Mucosa of rectum (tissue), 2 donors: Measurements from ENCODE around the gene KIAA0040.

Source experiments
- H3K27ac ChIP-seq, 2 donors: one replicate each; pipeline ENCODE4 v1.7.0; 2013; ENCODE audit warnings: inconsistent platforms in 2 of 2, low read depth in 2 of 2, low read length in 2 of 2
- H3K27me3 ChIP-seq, 2 donors: one replicate each; pipeline ENCODE4 v1.7.0; 2013; ENCODE audit warnings: low read length in 2 of 2; ENCODE audit not compliant: control insufficient read depth in 2 of 2, insufficient read depth in 2 of 2
- H3K36me3 ChIP-seq, 2 donors: one replicate each; pipeline ENCODE4 v1.7.0; 2013; ENCODE audit warnings: low read length in 2 of 2; ENCODE audit not compliant: control insufficient read depth in 2 of 2, insufficient read depth in 2 of 2
- H3K4me1 ChIP-seq, 2 donors: one replicate each; pipeline ENCODE4 v1.7.0; 2013; ENCODE audit warnings: low read length in 2 of 2, mild to moderate bottlenecking in 1 of 2; ENCODE audit not compliant: control insufficient read depth in 2 of 2, insufficient read depth in 2 of 2
- H3K4me3 ChIP-seq, 2 donors: one replicate each; pipeline ENCODE4 v1.7.0; 2013; ENCODE audit warnings: low read length in 2 of 2
- H3K9ac ChIP-seq, 2 donors: one replicate each; pipeline ENCODE4 v1.7.0; 2013; ENCODE audit warnings: low read length in 2 of 2, low read depth in 1 of 2, mild to moderate bottlenecking in 1 of 2
- H3K9me3 ChIP-seq, 2 donors: one replicate each; pipeline ENCODE4 v1.7.0; 2013; ENCODE audit warnings: low read length in 2 of 2; ENCODE audit not compliant: control insufficient read depth in 2 of 2
- donor health status: healthy.
- donor health status: Normal muscosa, but diverticular disease.

KIAA0040 gene

DNA sequence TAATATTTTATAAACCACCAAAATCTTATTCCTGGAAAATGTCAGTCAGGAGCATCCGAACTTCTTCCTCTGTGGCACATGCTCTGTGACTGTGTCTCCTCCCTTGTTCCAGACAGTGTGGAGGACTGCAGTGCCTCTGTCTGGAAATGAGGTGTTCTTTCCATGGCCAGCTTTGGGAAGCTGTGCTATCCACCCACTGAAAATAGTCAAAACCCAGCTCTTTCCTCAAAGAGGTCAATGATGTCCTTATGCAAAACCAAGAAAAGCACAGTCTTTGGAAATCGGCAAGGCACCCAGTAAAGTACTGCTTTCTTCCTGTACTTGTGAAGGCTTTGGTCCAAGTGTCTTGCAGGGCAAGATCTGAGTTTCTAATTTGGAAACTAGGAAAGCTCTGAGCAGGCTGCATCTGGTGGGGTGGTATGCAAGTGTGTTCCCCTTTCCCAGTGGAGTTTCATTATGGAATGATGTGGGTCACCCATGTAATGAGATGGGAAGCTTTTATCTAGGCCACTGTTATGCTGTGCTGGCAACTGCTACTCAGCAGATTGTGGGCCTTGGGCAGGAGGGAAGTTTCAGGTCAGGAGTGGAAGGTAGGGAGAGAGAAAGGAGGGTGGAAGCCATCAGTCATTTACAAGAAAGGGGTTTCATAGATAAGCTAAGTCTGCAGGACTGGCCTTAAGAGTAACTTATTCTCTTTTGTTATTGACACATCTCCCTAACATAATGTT, 6.0 kb downstream of the KIAA0040 start:
- H3K27me3 ChIP-seq, result no peaks in the 10 kb centered on the region
- H3K4me3 ChIP-seq, result no peak overlapping the region
- H3K9me3 ChIP-seq, result no peaks in the 10 kb centered on the region
- H3K4me1 ChIP-seq, result peaks cover 9 to 19% of the 10 kb centered on the region in 2 donors
- H3K9ac ChIP-seq, result no peak overlapping the region
- no peak overlapping the region for H3K27ac ChIP-seq
- no peaks in the 10 kb centered on the region for H3K36me3 ChIP-seq

- H3K4me1 ChIP-seq, result peaks cover 4 to 13% of the 10 kb centered on the region in 2 donors
- no peak overlapping the region for H3K9ac ChIP-seq
- H3K9me3 ChIP-seq, result no peaks in the 10 kb centered on the region
These were observed 6.7 kb downstream of the KIAA0040 start for GRCh38 chr1:175185903-175186302.

DNA sequence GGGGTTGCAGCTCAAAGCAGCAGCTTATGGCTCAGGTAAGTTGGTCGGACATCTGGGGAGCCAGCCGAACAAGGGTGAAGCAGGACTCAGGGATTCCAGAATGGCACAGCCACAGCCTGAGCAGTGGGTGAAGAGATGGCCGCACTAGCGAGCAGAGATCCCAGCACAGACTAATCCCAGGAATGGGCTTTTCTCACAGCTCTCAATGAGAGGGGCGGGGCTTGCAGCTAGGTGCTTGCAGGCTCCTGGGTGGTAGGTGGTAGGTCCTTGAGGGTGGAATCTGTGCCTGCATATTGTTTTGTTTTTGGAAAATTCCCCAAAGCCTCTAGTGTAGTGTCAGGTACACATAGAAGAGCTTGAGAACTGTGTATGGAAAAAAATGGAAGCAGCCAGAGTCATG, 9.0 kb downstream of the KIAA0040 start:
- Histone ChIP-seq H3K27me3 (no peaks in the 10 kb centered on the region), H3K36me3 (peaks cover 0 to 2% of the 10 kb centered on the region in 2 donors), H3K9ac (no peak overlapping the region), H3K9me3 (no peaks in the 10 kb centered on the region), H3K4me3 (no peak overlapping the region), H3K27ac (no peak overlapping the region), H3K4me1 (no peaks in the 10 kb centered on the region)

More at GRCh38 chr1:175185903-175186302, 6.7 kb downstream of the KIAA0040 start:
- Histone ChIP-seq H3K4me3 (no peak overlapping the region), H3K36me3 (no peaks in the 10 kb centered on the region), H3K27ac (no peak overlapping the region), H3K27me3 (no peaks in the 10 kb centered on the region)

DNA sequence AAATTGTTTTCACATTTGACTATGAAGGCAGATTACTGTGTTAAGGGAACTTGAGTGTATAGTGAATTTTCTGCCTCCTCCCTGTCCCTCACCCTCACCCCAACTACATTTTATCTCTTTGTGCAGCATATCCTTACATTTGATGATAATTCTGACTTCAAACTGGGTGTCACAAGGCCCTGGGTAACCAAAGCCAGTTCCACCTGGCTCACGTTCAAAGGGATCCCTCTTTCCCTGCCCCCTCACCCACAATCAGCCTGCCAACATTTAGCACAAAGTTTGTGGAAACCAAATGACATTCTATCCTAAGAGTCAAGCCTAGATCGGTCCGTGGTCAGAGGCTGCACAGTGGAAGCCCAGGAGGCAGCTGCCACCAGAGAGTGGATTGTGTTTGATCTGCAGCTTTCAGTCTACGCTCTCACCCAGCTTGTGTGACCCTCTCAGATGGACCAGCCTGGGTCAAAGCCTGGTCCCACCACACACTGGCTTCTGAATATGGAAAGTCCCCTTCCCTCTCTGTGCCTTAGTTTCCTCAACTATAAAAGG, 10.3 kb downstream of the KIAA0040 start:
- Histone ChIP-seq H3K36me3 (peaks cover 0 to 8% of the 10 kb centered on the region in 2 donors), H3K27ac (no peak overlapping the region), H3K9ac (no peak overlapping the region), H3K27me3 (no peaks in the 10 kb centered on the region), H3K4me3 (no peak overlapping the region), H3K4me1 (no peaks in the 10 kb centered on the region), H3K9me3 (no peaks in the 10 kb centered on the region)

DNA sequence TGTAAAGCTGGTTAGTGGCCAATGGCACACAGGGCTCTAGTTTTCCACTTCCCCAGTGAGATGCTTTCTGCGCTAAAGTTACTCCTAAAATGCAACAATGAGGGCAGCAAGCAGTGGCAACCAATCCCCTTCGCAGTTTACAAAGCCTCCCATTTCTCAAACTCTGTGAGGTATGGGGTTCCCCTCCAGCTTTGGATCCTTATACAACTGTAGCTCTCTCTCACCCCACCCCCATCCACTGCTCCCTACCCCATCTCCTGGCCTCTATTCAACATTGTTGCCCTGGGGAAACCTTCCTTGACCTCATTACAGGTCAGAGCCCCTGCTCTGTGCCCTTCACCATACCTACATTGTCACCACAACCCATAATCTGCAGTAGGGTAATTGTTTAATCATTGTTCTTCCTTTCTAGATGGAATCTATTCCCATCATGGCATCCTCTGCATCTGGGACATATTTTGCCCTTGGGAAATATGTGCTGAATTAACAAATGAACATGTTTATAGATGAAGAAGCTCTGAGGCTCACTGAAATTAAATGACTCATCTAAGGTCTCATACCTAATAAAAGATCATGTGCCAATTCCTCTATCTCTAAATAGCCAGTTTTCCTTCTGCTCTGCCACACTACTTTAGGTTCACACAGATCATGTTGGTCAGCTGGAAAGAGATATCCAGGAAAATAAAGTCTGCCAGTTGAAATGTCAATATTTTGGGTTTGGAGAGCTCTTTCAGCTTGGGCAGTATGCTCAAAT, 12.6 kb downstream of the KIAA0040 start:
- peaks cover 0 to 8% of the 10 kb centered on the region in 2 donors for H3K36me3 ChIP-seq
- no peak overlapping the region for H3K27ac ChIP-seq

DNA sequence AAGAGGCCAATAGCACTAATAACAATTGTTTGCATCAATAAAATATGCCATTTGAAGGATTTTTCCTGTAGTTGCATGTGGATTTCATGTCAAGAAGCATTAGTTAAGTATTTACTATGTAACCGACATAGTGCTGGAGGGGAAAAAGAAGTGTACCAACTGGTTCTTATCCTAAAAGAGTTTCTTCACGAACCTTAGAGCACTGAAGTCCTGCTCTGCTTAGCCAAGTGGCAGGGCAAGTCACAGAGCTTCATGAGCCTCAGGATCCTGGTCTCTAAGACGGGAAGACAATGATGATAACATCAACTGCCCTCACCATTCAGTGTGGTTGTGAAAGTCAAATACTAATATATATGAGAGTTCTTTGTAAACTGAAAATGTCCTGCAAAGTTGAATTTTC, 14.1 kb downstream of the KIAA0040 start:
- Histone ChIP-seq H3K4me3 (no peak overlapping the region), H3K36me3 (peaks cover 2 to 8% of the 10 kb centered on the region in 2 donors), H3K9ac (no peak overlapping the region), H3K27ac (no peak overlapping the region), H3K9me3 (no peaks in the 10 kb centered on the region), H3K27me3 (no peaks in the 10 kb centered on the region), H3K4me1 (no peaks in the 10 kb centered on the region)

More for the DNA sequence above, 12.6 kb downstream of the KIAA0040 start:
- Histone ChIP-seq H3K9me3 (no peaks in the 10 kb centered on the region), H3K4me1 (no peaks in the 10 kb centered on the region), H3K9ac (no peak overlapping the region), H3K4me3 (no peak overlapping the region), H3K27me3 (no peaks in the 10 kb centered on the region)

- H3K4me3 ChIP-seq, result no peak overlapping the region
- H3K9me3 ChIP-seq, result no peaks in the 10 kb centered on the region
- H3K27me3 ChIP-seq, result no peaks in the 10 kb centered on the region
- H3K27ac ChIP-seq, result no peak overlapping the region
- peaks cover 5 to 8% of the 10 kb centered on the region in 2 donors for H3K36me3 ChIP-seq
- no peaks in the 10 kb centered on the region for H3K4me1 ChIP-seq
- H3K9ac ChIP-seq, result no peak overlapping the region
These were observed 14.5 kb downstream of the KIAA0040 start for GRCh38 chr1:175178056-175178455.

DNA sequence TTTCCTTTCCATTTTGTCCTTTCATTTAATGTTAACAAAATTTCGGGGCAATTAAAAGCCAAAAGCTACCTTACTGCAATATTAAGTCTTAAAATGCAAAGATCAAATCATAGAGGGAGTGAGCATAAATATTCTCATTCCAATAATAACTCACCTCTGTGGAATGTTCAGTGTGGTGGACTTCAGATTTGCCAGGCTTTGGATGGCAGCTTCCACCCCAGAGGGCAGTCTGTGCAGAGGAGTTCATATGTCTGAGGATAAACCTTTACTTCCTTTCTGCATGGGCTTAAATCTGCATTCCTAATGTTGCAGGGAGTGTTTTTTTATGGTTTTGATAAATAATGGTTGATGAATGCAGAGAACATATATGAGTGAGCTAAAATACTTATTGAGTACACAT, 16.3 kb downstream of the KIAA0040 start:
- H3K36me3 ChIP-seq, result peaks cover 5 to 12% of the 10 kb centered on the region in 2 donors
- H3K4me3 ChIP-seq, result no peak overlapping the region
- H3K4me1 ChIP-seq, result no peaks in the 10 kb centered on the region
- H3K27me3 ChIP-seq, result no peaks in the 10 kb centered on the region
- H3K27ac ChIP-seq, result no peak overlapping the region
- H3K9me3 ChIP-seq, result no peaks in the 10 kb centered on the region
- H3K9ac ChIP-seq, result no peak overlapping the region

DNA sequence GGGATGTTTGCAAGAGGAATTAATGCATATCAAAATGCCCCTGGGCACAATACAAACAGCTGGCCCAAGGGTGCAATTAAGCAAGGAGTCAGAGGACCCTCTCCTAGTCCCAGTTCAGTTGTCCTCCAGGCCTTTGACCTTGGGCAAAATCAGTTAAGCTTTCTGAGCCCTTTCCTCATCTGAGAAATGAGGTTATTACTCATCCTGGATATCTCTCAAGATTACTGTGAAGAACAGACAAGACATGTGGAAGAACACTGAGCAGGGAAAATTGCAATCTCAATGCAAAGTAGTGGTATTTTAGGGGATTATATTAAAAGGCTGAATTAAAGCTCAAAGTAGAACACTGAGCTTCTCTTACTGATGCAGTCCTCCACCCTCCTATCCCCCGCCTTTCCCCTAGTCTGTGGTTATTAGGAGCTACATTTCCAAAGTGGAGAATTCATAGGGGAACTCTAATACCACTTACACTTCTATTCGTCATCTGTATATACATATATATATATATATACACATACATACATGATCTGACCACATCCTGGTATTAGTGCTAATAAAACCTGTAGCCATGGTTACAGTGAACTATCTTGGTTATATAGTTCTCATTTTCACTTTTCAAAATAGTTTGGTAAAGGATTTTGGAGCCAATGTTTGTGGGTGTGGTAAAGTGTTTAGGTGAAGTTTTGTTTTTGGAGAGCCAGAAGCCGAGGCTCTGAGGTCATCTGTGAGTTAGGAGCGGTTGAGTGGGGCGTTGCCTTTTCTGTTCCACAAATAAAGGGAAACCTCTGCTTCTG, 18.1 kb downstream of the KIAA0040 start:
- H3K4me1 ChIP-seq, result peaks cover 2 to 4% of the 10 kb centered on the region in 2 donors
- no peak overlapping the region for H3K27ac ChIP-seq
- no peak overlapping the region for H3K9ac ChIP-seq
- no peak overlapping the region for H3K4me3 ChIP-seq
- no peaks in the 10 kb centered on the region for H3K9me3 ChIP-seq
- no peaks in the 10 kb centered on the region for H3K27me3 ChIP-seq
- H3K36me3 ChIP-seq, result peaks cover 5 to 12% of the 10 kb centered on the region in 2 donors
